Stimulated activated memory B cell treated with anti-CD40 and anti-IgM and Interleukin-4, amounts not matched to agents 10 μg/mL and 1 μg/mL and 100 μg/mL, for 72 hours (primary cell): ENCODE data around the gene PSMB8.
"Not testable (repeated sequence)": the region's sequence is repeated elsewhere in the genome, so short reads cannot be mapped to it uniquely, and the experiment has no call there.

Experiments
- ATAC-seq: fragments of 150-1000 bp; cut with Tn5 transposase; 2 replicates; pipeline ENCODE4 v1.10.0; 2021
- H3K27ac Mint-ChIP-seq: one replicate; pipeline ENCODE4 v1.8.0; 2022; ENCODE audit warnings: mild to moderate bottlenecking, mixed read lengths
- H3K27me3 Mint-ChIP-seq: one replicate; pipeline ENCODE4 v1.8.0; 2022; ENCODE audit warnings: mixed read lengths
- H3K36me3 Mint-ChIP-seq: one replicate; pipeline ENCODE4 v1.8.0; 2022; ENCODE audit warnings: mixed read lengths
- H3K4me1 Mint-ChIP-seq: one replicate; pipeline ENCODE4 v1.8.0; 2022; ENCODE audit warnings: mixed read lengths
- H3K4me3 Mint-ChIP-seq: one replicate; pipeline ENCODE4 v1.8.0; 2022; ENCODE audit warnings: mild to moderate bottlenecking, moderate library complexity, mixed read lengths
- H3K9me3 Mint-ChIP-seq: one replicate; pipeline ENCODE4 v1.8.0; 2022; ENCODE audit warnings: mixed read lengths

PSMB8 gene

DNA sequence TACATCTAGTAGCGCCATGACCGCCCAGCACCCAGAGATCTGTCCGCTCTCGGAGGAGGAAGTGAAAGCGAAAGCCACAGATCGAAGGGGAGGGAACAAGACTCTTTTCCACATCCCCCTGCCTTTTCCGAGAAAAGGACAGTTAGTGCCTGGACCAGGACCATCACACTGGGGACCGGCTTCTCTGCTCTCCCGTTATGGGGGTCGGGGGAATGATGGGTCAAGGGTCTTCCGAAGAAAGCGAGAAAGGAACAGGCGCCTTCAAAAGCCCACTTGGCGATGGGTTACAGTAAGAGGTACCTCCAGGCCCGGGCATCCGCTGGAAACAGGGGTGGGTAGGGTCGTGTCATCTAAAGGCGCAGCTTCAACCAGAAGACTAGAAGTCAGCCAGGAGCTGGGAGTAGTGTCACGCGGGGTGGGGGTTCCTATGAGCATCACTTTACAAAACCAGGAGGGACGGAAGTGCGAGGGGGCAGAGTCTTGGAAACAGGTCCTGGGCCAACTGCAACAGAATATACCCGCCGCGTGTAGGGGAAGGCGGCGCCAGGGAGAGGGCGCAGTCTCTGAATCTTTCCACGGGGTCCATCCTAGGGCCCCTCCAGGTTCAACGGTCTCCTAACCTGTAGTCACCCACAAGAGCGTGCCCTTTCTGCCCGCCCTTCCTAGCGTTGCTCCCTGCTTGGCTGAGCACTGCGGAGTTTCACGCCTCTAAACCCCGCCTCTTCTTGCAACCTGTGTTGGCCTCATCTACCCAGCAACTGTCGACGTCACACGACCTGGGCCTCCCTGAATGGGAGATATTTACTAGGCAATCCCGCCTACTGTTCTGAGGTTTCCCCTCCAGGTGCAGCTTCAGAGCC lies at the start of gene PSMB8:
PSMB8 (minus strand) TSS at position 69 of the 860 bp plus-strand sequence; CDS start at position 18, 51 bp downstream.
- Mint-ChIP-seq H3K27me3 (no peaks in the 10 kb centered on the region), H3K4me1 (peaks cover 73% of the 10 kb centered on the region), H3K9me3 (no peaks in the 10 kb centered on the region), H3K36me3 (peaks cover 86% of the 10 kb centered on the region), H3K27ac (peak within 1 kb of the TSS; percentile 100), H3K4me3 (peak within 1 kb of the TSS; percentile 98)
- peak; percentile 92 for ATAC-seq

DNA sequence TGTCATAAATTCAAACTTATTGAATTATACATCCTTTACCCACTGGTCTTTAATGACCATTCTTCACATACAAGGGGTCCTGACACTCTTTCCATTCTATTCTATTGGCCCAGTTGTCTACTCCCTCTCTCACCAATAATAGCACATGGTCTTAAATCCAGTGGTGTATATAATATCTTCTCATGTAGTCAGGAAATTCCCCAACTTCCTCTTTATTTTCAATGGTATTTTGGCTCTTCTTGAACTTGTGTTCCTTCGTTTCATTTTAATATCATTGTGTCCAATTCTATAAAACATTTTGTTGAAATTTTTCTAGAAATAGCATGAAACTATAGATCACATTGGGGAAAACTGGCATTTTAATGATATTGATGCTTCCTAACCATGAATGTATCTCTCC lies 47.0 kb upstream of the PSMB8 start:
- H3K27ac Mint-ChIP-seq = peak overlapping the region; percentile 46

DNA sequence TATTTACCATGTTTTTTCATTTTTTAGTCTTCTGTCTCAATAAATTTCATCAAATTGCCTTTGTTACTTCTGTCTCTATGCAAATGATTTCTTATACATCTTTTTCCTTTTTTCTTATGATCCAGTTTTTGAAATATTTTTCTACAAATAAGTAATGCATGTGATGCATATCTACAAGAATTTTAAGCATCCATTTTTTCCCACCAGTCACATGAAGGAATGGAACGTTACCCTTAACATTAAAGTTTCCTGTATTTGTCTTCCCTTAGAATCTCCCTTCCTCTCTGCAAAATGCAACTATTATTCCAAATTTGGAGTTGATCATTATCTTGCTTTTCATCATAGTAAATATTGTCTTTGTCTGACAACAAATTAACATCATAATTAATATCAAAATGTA lies 45.7 kb upstream of the PSMB8 start:
- ATAC-seq = no peak
- Mint-ChIP-seq H3K9me3 (no peaks in the 10 kb centered on the region), H3K4me3 (no peak overlapping the region), H3K27me3 (no peaks in the 10 kb centered on the region), H3K4me1 (peaks cover 56% of the 10 kb centered on the region), H3K36me3 (no peaks in the 10 kb centered on the region), H3K27ac (peak overlapping the region; percentile 72)

More for the DNA sequence above, 47.0 kb upstream of the PSMB8 start:
- Mint-ChIP-seq H3K36me3 (no peaks in the 10 kb centered on the region), H3K9me3 (no peaks in the 10 kb centered on the region), H3K4me3 (no peak overlapping the region), H3K4me1 (peaks cover 65% of the 10 kb centered on the region), H3K27me3 (no peaks in the 10 kb centered on the region)
- ATAC-seq = no peak

DNA sequence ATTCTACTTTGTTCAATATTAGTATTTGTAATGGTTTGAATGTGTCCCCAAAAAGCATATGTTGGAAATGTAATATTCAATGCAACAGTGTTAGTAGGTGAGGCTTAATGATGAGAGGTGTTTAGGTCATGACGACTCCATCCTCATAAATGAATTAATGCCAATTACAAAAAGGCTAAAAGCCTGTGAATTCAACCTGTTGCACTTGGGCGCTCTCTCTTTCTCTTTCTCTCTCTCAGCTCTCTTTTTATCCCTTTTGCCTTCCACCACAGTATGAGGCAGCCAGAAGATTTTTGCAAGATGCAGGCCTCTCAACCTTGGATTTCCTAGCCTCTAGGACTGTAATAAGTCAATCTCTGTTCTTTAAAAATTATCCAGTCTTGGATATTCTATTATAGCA lies 44.7 kb upstream of the PSMB8 start:
- Mint-ChIP-seq H3K36me3 (no peaks in the 10 kb centered on the region), H3K9me3 (no peaks in the 10 kb centered on the region), H3K27me3 (no peaks in the 10 kb centered on the region), H3K4me3 (no peak overlapping the region), H3K4me1 (peaks cover 48% of the 10 kb centered on the region), H3K27ac (peak overlapping the region; percentile 72)
- no peak for ATAC-seq

DNA sequence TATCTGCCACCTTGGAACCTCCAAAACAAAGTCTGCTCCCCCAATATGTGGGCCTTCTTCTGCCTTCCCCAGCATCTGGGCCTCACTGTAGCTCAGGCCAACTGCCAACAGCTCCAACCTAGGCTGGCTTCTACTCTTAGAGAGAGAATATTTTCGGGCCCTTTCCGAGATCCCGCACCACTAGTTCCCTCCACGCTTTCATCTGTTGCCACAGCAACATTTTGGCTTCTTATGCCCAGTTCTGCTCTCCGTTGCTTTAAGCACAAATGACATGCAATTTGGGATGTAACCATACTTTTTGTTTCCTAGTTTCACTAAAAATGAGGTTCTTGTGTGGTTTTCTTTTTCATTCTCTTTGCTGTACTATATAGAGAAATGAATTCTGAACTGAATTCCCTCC lies 43.8 kb upstream of the PSMB8 start:
- Mint-ChIP-seq H3K4me3 (no peak overlapping the region), H3K27me3 (no peaks in the 10 kb centered on the region), H3K27ac (peak overlapping the region; percentile 72), H3K9me3 (no peaks in the 10 kb centered on the region), H3K4me1 (peaks cover 40% of the 10 kb centered on the region), H3K36me3 (no peaks in the 10 kb centered on the region)
- ATAC-seq = no peak

DNA sequence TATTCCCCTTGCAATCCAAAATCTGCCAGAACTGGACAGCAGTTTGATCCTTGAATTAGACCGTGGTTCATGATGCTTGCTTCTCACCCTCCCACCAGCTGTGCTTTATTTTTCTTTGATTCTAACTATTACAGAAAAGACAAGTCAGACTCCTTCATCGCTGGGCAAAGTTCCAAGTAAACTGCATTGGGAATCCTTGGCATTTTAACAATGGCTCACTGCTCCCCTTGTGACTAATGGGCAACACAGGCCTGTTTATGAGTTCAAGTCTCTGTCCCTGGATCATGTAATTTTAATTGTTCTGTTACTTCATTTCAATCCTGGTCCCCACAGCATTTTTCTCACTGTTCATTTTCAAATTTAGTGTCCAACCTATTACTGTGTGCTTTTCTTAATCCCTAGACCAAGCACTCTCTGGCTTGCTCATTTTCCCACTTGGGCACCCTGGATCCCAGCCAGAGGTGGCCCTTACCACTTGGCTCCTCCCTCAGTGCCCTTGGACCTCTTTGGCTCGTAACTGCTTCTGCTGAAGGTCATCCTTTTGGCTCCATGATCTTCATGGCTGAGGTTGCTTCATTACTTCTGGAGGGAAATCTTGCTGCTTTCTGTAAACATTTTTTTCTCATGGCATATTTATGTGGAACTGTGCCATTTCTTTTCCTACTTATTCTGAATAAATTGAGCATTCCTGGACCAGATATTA lies 43.0 kb upstream of the PSMB8 start:
- H3K4me1 Mint-ChIP-seq = peaks cover 33% of the 10 kb centered on the region
- no peaks in the 10 kb centered on the region for H3K36me3 Mint-ChIP-seq
- H3K9me3 Mint-ChIP-seq = no peaks in the 10 kb centered on the region
- no peaks in the 10 kb centered on the region for H3K27me3 Mint-ChIP-seq
- peak overlapping the region; percentile 72 for H3K27ac Mint-ChIP-seq
- no peak overlapping the region for H3K4me3 Mint-ChIP-seq
- no peak for ATAC-seq

DNA sequence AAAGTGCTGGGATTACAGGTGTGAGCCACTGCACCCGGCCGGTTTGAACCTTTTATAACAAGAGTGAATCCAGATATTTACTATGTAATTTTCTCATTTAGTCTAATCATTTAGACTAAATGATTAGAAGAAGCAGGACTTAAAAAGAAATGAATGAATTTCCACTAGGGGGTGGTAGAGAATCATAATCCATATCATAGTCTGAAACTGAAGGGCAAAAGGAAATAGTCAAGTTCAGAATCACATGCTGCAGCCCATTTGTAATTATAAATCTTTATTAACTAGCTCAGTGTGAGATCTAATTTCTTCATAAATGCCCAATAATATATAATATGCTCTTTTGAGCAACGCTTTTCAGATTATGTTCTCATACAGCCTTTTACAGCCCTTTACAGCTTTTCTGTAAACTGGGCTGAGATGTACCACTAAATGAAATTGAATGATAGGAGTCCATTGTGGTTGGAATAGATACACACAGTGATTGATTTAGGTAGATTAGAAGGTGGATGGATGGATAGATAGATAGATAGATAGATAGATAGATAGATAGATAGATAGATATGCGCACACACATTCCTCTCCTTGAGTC lies 41.9 kb upstream of the PSMB8 start:
- ATAC-seq = peak; percentile 50
- Mint-ChIP-seq H3K27ac (peak overlapping the region; percentile 72), H3K36me3 (no peaks in the 10 kb centered on the region), H3K4me3 (no peak overlapping the region), H3K4me1 (peaks cover 33% of the 10 kb centered on the region), H3K27me3 (no peaks in the 10 kb centered on the region), H3K9me3 (no peaks in the 10 kb centered on the region)

DNA sequence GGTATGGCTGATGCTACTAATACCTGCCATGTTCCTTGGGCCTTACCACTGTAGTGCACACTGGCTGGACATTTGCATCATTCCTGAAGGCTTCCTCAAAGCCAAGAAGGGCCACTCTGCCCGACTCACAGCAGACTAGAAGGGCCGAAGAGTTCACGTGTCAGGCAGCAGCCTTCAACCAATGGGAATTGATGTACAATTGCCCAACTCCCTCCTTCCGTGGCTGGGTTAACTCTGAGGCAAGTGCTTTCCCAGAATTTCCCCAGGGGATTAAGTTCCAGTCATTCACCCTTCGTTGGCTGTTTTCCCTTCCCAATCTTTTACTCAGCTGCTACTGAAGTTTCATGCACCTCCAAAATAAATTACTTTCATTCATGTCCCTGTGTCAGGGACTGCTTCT lies 39.9 kb upstream of the PSMB8 start:
- peaks cover 15% of the 10 kb centered on the region for H3K27me3 Mint-ChIP-seq
- H3K4me3 Mint-ChIP-seq = no peak overlapping the region
- peak overlapping the region; percentile 12 for H3K27ac Mint-ChIP-seq
- no peak for ATAC-seq
- H3K9me3 Mint-ChIP-seq = no peaks in the 10 kb centered on the region
- no peaks in the 10 kb centered on the region for H3K36me3 Mint-ChIP-seq
- H3K4me1 Mint-ChIP-seq = peaks cover 42% of the 10 kb centered on the region

DNA sequence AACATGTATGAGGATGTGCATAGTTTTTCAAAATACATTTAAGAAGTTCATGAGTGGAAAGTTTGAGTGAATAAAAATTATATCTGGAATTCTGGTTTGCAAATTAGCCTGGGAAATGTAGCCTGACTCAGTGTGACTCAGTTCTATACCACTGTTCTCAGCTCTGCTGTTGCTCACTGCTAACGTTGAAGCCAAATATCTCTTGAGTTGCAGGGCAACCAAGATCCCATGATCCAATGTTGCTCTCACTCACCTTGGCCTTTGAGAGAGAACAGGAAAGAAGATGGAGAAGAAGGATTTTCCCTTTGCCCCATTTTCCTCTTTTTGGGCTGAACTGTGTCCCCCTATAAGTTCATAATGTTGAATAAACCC lies 39.0 kb upstream of the PSMB8 start:
- no peaks in the 10 kb centered on the region for H3K9me3 Mint-ChIP-seq
- H3K36me3 Mint-ChIP-seq = no peaks in the 10 kb centered on the region
- H3K27ac Mint-ChIP-seq = no peak overlapping the region
- no peak overlapping the region for H3K4me3 Mint-ChIP-seq
- ATAC-seq = no peak
- peaks cover 36% of the 10 kb centered on the region for H3K4me1 Mint-ChIP-seq
- peaks cover 15% of the 10 kb centered on the region for H3K27me3 Mint-ChIP-seq

DNA sequence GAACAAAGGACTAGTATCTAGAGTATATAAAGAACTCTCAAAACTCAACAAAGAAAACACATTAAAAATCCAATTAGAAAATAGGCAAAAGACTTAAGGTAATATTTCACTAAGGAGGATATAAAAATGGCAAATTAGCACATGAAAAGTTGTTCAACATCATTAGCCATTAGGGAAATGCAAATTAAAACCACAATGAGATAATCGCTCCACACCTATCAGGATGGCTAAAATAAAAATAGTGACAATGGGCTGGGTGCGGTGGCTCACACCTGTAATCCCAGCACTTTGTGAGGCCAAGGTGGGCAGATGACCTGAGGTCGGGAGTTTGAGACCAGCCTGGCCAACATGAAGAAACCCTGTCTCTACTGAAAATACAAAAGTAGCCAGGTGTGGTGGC lies 37.1 kb upstream of the PSMB8 start:
- not testable (repeated sequence) for H3K9me3 Mint-ChIP-seq, ATAC-seq, H3K4me3 Mint-ChIP-seq, H3K36me3 Mint-ChIP-seq, H3K27ac Mint-ChIP-seq
- Mint-ChIP-seq H3K4me1 (peaks cover 30% of the 10 kb centered on the region), H3K27me3 (peaks cover 15% of the 10 kb centered on the region)

DNA sequence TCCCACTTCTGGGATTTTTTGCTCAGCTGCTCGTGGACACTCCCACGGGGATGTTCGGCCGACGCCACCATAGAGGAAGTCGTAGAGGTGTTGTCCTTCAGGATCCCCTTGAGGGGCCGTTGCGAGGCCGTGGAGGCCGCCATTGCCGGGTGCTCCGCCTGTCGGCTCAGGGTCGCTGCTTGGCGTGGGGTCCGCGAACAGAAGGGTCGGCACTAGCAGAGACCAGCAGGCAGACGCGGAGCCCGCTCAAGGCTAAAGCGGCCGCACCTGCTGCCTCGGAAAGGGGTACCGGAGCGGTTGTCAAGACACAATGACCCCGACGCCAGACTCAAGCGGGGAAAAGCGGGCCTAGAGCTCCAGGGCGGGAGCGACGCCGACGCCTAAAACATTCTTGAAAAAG lies 35.8 kb upstream of the PSMB8 start:
- ATAC-seq = no peak
- no peaks in the 10 kb centered on the region for H3K36me3 Mint-ChIP-seq
- H3K9me3 Mint-ChIP-seq = no peaks in the 10 kb centered on the region
- peaks cover 26% of the 10 kb centered on the region for H3K4me1 Mint-ChIP-seq
- peak overlapping the region; percentile 61 for H3K27ac Mint-ChIP-seq
- H3K27me3 Mint-ChIP-seq = peaks cover 15% of the 10 kb centered on the region
- H3K4me3 Mint-ChIP-seq = peak overlapping the region; percentile 62

DNA sequence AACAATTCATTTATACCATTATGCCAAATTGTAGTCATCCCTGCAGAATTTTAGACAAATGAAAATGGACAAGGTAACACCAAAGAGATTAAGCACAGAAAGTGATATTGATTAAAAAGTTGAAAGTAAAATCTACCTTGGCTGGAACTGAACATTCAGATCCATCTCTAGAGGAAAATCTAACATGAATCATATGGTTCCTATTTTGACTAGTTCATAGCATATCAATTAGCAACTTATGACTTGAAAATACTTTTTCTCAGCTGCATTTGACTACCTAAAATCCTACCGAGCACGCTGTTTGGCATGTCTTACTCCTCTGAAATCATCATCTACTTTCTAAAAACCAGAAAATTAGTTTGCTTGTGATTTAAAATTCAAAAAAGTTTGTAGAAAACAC lies 32.8 kb upstream of the PSMB8 start:
- ATAC-seq = no peak
- peaks cover 29% of the 10 kb centered on the region for H3K4me1 Mint-ChIP-seq
- no peak overlapping the region for H3K27ac Mint-ChIP-seq
- H3K36me3 Mint-ChIP-seq = no peaks in the 10 kb centered on the region
- H3K27me3 Mint-ChIP-seq = peaks cover 15% of the 10 kb centered on the region
- H3K9me3 Mint-ChIP-seq = peaks cover 4% of the 10 kb centered on the region
- no peak overlapping the region for H3K4me3 Mint-ChIP-seq

DNA sequence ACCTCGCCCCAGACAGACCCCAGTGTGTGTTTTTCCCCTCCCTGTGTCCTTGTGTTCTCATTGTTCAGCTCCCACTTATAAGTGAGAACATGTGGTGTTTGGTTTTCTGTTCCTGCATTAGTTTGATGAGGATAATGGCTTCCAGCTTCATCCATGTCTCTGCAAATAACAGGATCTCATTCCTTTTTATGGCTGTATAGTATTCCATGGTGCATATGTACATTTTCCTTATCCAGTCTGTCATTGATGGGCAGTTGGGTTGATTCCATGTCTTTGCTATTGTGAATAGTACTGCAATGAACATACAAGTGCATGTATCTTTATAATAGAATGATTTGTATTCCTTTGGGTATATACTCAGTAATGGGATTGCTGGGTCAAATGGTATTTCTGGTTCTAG lies 30.1 kb upstream of the PSMB8 start:
- H3K36me3 Mint-ChIP-seq, H3K27me3 Mint-ChIP-seq, ATAC-seq, H3K27ac Mint-ChIP-seq, H3K4me3 Mint-ChIP-seq, H3K4me1 Mint-ChIP-seq, H3K9me3 Mint-ChIP-seq: not testable (repeated sequence)

DNA sequence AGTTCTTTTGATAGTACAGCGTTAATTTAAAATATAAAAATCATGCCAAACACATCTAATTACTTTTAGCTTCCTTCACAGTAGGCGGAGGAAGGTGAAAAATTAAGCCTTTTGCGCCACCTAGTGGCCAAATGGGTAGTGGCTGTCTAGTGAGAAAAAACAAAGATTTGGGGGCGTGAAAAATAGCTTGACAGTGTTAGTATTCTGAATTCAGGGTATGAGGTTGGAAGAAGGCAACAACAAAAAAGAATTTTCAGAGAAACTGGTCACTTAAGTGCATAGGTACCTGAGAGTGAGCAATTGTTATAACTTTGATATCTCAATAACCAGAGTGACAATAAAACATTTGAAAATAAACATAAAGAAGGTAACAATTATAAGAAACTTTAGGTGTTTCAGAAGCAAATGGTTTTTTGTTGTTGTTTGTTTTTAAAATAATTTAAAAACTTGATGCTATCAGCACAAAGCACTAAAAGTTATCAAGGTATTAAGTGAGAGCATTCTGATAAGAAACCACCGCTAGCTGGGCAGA lies 24.5 kb upstream of the PSMB8 start:
- Mint-ChIP-seq H3K4me1 (peaks cover 35% of the 10 kb centered on the region), H3K27ac (no peak overlapping the region), H3K9me3 (peaks cover 4% of the 10 kb centered on the region), H3K27me3 (no peaks in the 10 kb centered on the region), H3K36me3 (no peaks in the 10 kb centered on the region), H3K4me3 (no peak overlapping the region)
- peak; percentile 75 for ATAC-seq

DNA sequence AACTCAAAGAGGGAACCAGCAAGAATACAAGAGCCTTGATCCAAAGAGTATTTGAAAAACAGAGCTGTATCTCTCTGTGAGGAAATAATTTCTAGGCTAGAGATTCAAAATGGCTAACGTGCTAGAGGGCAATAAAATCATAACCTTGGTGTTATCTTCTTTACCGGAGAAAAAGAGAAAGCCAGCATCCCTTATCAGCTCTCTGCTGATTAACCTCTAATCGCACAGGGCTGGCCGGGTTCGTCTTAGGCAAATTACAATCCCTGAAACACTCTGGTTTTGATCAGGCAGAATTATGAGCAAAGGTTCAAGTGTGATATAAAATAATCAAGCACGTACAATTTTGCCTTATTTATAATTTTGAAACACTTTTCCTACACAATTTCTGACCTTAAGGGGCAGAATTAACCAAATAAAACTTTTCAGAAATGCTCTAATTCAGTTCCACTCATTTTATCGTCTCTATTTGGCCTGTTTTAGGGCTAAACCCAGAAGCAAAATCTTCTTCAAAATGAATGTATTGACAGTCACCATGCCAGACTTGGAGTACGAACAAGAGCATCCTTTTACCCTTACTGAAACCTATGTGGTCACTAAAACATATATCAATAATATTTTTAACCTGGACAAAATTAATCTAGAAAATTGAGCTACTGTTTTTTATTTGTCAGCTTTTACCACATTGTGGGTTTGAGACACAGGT lies 23.9 kb upstream of the PSMB8 start:
- peaks cover 2% of the 10 kb centered on the region for H3K9me3 Mint-ChIP-seq
- peak overlapping the region; percentile 67 for H3K4me3 Mint-ChIP-seq
- H3K4me1 Mint-ChIP-seq = peaks cover 35% of the 10 kb centered on the region
- H3K36me3 Mint-ChIP-seq = peaks cover 6% of the 10 kb centered on the region
- peak overlapping the region; percentile 89 for H3K27ac Mint-ChIP-seq
- H3K27me3 Mint-ChIP-seq = no peaks in the 10 kb centered on the region
- ATAC-seq = peak; percentile 25
